Measurements from ENCODE around the gene GNL1. TPM values are rescaled to one million over a fixed set of nuclear protein-coding genes. Genes with fewer than 3 reads are reported as not detected.
A peak's percentile ranks its signal among the peaks of the same experiment; 100 is the strongest.

The GNL1 gene
- total and polyA plus RNA-seq, 2 of the 8 experiments (the other 6 are each of a cell fraction or from before 2014, with no cell fraction given) = 42.4 to 67.8 TPM

GRCh38 chr6:30556066-30556905 is at the start of gene GNL1 (continued):
- TF ChIP-seq CHD7 (IDR thresholded peaks at IDR 0.05; ENCODE audit: insufficient replicate concordance, low read length) (no peak), CBX5 (IDR thresholded peaks at IDR 0.05; ENCODE audit: low read depth, low read length) (no peak), SAP30 (IDR thresholded peaks at IDR 0.05; ENCODE audit: insufficient read depth, insufficient replicate concordance, low read length) (peak; percentile 64), TAF7 (optimal IDR thresholded peaks at IDR 0.05; ENCODE audit: borderline replicate concordance, low read depth, low read length) (peak; percentile 81), CHD2 (IDR thresholded peaks at IDR 0.05; ENCODE audit: low read length) (peak; percentile 50), GABPA (IDR thresholded peaks at IDR 0.05; ENCODE audit: borderline replicate concordance, insufficient read depth, low read length) (no peak), POLR2A (IDR thresholded peaks at IDR 0.05; ENCODE audit: control extremely low read depth in 1 of 2, low read depth in 2 of 2, low read length in 2 of 2) (no peak), TBP (IDR thresholded peaks at IDR 0.05; ENCODE audit: low read depth, low read length) (peak; percentile 51), CHD1 (IDR thresholded peaks at IDR 0.05; ENCODE audit: low read depth, low read length) (peak; percentile 88), TAF1 (IDR thresholded peaks at IDR 0.05; ENCODE audit: low read depth, low read length) (peak; percentile 51)

Measured in H1 (cell line).